Measurements from ENCODE around the gene MMGT1.

The MMGT1 gene

GRCh38 chrX:135973548-135974278 is at the start of gene MMGT1:
MMGT1 (minus strand) TSS chrX:135973988; CDS start chrX:135973675, 313 bp downstream.
- no peak for TF ChIP-seq CTCF (IDR thresholded peaks at IDR 0.05; ENCODE audit: low read depth, low read length, missing control alignments)
- DNase-seq (ENCODE audit: low read depth) = peak; percentile 53
- H3K4me3 ChIP-seq (ENCODE audit: low read depth, low read length) = peak within 1 kb of the TSS; percentile 53
- in situ Hi-C loops (cut with HindIII; ENCODE audit: low sequenced_read_pairs) = no loop called here

GRCh38 chrX:136021903-136022302 is 48.1 kb upstream of the MMGT1 start:
- no peak for TF ChIP-seq CTCF (IDR thresholded peaks at IDR 0.05; ENCODE audit: low read depth, low read length, missing control alignments)
- DNase-seq (ENCODE audit: low read depth) = no peak
- in situ Hi-C loops (cut with HindIII; ENCODE audit: low sequenced_read_pairs) = no loop called here
- no peak overlapping the region for H3K4me3 ChIP-seq (ENCODE audit: low read depth, low read length)

- in situ Hi-C loops (cut with HindIII; ENCODE audit: low sequenced_read_pairs) = no loop called here
- no peak for DNase-seq (ENCODE audit: low read depth)
- TF ChIP-seq CTCF (IDR thresholded peaks at IDR 0.05; ENCODE audit: low read depth, low read length, missing control alignments) = no peak
- no peak overlapping the region for H3K4me3 ChIP-seq (ENCODE audit: low read depth, low read length)
These were observed 47.4 kb upstream of the MMGT1 start for GRCh38 chrX:136021160-136021559.

DNA sequence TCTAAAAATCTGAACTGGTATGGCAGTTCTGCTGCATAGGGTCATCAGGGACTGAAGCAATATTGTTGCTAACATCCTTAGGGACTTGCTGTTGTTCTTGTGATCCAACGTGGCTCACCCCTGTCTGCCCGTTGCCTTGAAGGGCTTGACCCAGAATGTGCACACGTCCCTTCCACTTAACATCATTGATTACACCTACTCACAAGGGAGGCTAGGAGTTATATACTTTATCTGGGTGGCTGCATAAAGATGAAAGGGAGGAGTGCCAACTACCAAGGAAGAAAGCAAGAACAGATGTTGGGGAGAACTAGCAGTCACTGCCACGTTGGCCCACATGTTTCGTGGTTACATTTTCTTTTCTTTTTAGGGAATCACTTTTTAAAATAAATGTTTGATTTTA is 45.4 kb upstream of the MMGT1 start:
- no peak overlapping the region for H3K4me3 ChIP-seq (ENCODE audit: low read depth, low read length)
- DNase-seq (ENCODE audit: low read depth) = no peak
- TF ChIP-seq CTCF (IDR thresholded peaks at IDR 0.05; ENCODE audit: low read depth, low read length, missing control alignments) = no peak
- in situ Hi-C loops (cut with HindIII; ENCODE audit: low sequenced_read_pairs) = no loop called here

GRCh38 chrX:136016881-136017280 is 43.1 kb upstream of the MMGT1 start:
- no peak overlapping the region for H3K4me3 ChIP-seq (ENCODE audit: low read depth, low read length)
- no peak for TF ChIP-seq CTCF (IDR thresholded peaks at IDR 0.05; ENCODE audit: low read depth, low read length, missing control alignments)
- in situ Hi-C loops (cut with HindIII; ENCODE audit: low sequenced_read_pairs) = no loop called here
- DNase-seq (ENCODE audit: low read depth) = no peak

GRCh38 chrX:136015016-136015415 is 41.2 kb upstream of the MMGT1 start:
- in situ Hi-C loops (cut with HindIII; ENCODE audit: low sequenced_read_pairs) = no loop called here

More at GRCh38 chrX:136015016-136015415, 41.2 kb upstream of the MMGT1 start:
- no peak overlapping the region for H3K4me3 ChIP-seq (ENCODE audit: low read depth, low read length)
- no peak for TF ChIP-seq CTCF (IDR thresholded peaks at IDR 0.05; ENCODE audit: low read depth, low read length, missing control alignments)
- DNase-seq (ENCODE audit: low read depth) = no peak
